ENCODE results near the gene FOLR2.
"Not testable (repeated sequence)": the region's sequence is repeated elsewhere in the genome, so short reads cannot be mapped to it uniquely, and the experiment has no call there.

DNA sequence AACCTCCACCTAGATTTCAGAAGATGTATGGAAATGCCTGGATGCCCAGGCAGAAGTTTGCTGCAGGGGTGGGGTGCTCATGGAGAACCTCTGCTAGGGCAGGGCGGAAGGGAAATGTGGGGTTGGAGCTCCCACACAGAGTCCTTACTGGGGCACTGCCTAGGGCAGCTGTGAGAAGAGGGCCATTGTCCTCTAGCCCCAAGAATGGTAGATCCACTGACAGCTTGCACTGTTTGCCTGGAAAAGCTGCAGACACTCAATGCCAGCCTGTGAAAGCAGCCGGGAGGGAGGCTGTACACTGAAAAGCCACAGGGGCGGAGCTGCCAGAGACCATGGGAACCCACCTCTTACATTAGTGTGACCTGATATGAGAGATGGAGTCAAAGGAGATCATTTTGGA is 46.8 kb upstream of the FOLR2 start:
- TF ChIP-seq, protein P1, sequence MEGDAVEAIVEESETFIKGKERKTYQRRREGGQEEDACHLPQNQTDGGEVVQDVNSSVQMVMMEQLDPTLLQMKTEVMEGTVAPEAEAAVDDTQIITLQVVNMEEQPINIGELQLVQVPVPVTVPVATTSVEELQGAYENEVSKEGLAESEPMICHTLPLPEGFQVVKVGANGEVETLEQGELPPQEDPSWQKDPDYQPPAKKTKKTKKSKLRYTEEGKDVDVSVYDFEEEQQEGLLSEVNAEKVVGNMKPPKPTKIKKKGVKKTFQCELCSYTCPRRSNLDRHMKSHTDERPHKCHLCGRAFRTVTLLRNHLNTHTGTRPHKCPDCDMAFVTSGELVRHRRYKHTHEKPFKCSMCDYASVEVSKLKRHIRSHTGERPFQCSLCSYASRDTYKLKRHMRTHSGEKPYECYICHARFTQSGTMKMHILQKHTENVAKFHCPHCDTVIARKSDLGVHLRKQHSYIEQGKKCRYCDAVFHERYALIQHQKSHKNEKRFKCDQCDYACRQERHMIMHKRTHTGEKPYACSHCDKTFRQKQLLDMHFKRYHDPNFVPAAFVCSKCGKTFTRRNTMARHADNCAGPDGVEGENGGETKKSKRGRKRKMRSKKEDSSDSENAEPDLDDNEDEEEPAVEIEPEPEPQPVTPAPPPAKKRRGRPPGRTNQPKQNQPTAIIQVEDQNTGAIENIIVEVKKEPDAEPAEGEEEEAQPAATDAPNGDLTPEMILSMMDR (IDR thresholded peaks at IDR 0.05) = not testable (repeated sequence)
- not testable (repeated sequence) for TF ChIP-seq POLR2A (IDR thresholded peaks at IDR 0.05)

All from lower leg skin (tissue), 3 donors.